Esophagus squamous epithelium (tissue), 4 donors: ENCODE results near the gene CITED2.

Experiments
- POLR2A ChIP-seq, 4 donors: fragments of 450-650 bp; IDR thresholded peaks; one replicate each; pipeline ENCODE4 v1.6.1; 2017; ENCODE audit warnings: antibody characterized with exemption in 4 of 4, mild to moderate bottlenecking in 4 of 4, moderate library complexity in 3 of 4
- TF ChIP-seq, protein P1 (sequence below), 6 experiments: fragments of 450-650 bp in 4 of 6; fragments of 200-600 bp in 2 of 6; sonication (generic) in 2 of 6; IDR thresholded peaks; one replicate each; pipeline ENCODE4 v1.5.1; 2016 to 2019; ENCODE audit warnings: antibody characterized with exemption in 6 of 6, mild to moderate bottlenecking in 4 of 6, moderate library complexity in 4 of 6

DNA sequence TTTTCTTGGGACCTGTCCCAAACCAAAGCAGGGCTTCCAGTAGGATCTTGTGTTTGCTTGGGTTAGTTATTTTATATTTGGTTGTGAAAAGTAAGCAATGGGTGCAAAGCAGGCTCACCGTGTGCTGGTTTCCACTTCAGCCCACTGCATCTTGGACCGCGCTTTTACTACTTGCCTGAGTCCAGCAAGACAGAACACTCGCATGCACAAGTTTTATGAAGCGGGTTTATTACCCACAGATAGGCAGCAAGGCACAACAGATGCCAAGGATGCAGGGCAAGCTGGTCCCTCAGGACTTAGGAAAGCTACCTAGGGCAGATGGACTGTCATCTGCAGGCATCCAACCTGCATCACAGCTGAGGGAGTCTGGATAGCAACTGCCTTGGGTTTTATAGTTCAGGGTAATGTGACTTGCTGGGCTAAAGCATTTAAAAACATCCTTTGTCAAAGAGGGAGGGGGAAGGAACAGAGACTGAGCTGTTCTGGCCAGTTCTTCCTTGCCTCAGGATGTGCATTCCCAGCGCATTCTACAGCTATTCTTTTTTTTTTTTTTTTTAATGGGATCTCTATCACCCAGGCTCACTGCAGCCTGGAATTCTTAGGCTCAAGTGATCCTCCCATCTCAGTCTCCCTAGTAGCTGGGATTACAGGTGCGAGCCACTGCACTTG, 18.5 kb downstream of the CITED2 start:
- TF ChIP-seq, protein P1, sequence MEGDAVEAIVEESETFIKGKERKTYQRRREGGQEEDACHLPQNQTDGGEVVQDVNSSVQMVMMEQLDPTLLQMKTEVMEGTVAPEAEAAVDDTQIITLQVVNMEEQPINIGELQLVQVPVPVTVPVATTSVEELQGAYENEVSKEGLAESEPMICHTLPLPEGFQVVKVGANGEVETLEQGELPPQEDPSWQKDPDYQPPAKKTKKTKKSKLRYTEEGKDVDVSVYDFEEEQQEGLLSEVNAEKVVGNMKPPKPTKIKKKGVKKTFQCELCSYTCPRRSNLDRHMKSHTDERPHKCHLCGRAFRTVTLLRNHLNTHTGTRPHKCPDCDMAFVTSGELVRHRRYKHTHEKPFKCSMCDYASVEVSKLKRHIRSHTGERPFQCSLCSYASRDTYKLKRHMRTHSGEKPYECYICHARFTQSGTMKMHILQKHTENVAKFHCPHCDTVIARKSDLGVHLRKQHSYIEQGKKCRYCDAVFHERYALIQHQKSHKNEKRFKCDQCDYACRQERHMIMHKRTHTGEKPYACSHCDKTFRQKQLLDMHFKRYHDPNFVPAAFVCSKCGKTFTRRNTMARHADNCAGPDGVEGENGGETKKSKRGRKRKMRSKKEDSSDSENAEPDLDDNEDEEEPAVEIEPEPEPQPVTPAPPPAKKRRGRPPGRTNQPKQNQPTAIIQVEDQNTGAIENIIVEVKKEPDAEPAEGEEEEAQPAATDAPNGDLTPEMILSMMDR (IDR thresholded peaks at IDR 0.05) = no peak
- no peak for TF ChIP-seq POLR2A (IDR thresholded peaks at IDR 0.05)
